HepG2 (cell line): ENCODE measurements around the gene CD163. TPM values are rescaled to one million over a fixed set of nuclear protein-coding genes. Genes with fewer than 3 reads are reported as not detected.

Source experiments
- ATAC-seq: fragments of 200-7000 bp; cut with Tn5 transposase; 3 replicates; pipeline ENCODE4 v1.9.1; 2020; ENCODE audit warnings: mild to moderate bottlenecking, moderate library complexity
- BruUV-seq: library from RNA; stranded (reverse); fragments of 400-500 nt; replicated peaks from 2 replicates; lab custom pipeline; 2021; lab: Mats Ljungman, UMichigan
- CTCF ChIA-PET: fragments of 300-600 bp; formaldehyde crosslinking; extraction: SDS; loops from one replicate; lab custom pipeline; 2021; ENCODE audit warnings: low total read pairs, inconsistent platforms, low intra/inter-chr PET ratio; lab: Yijun Ruan, JAX
- POLR2A ChIA-PET: fragments of 350-600 bp; sonication (Branson Sonifier 250); formaldehyde crosslinking; loops from one replicate; lab custom pipeline; 2020; ENCODE audit warnings: antibody characterized with exemption, inconsistent platforms; lab: Yijun Ruan, JAX
- DNase-seq: peaks from one replicate; pipeline ENCODE4 v3.0.0-alpha.2; 2015; ENCODE audit warnings: low spot score
- FAIRE-seq: peaks from 3 replicates; lab custom pipeline; 2011; peaks lifted over from hg19 to GRCh38; lab: Jason Lieb, UNC
- H2AFZ ChIP-seq: one replicate; pipeline ENCODE4 v1.6.1; 2011; ENCODE audit warnings: low read length, inconsistent platforms
- H3K27ac ChIP-seq: fragments of 300-600 bp; 3 replicates; pipeline ENCODE4 v1.8.0; 2011; ENCODE audit warnings: mixed run types, mild to moderate bottlenecking, mixed read lengths, low read length, inconsistent platforms; ENCODE audit not compliant: insufficient read depth; ENCODE audit errors: extremely low read length
- H3K27me3 ChIP-seq, 2 experiments: fragments of 200-600 bp in 1 of 2; 2 replicates in 1 of 2; 3 replicates in 1 of 2; pipeline versions ENCODE4 v1.6.0 to v1.8.0; 2011; ENCODE audit warnings: low read length in 2 of 2, mild to moderate bottlenecking in 2 of 2, moderate library complexity in 2 of 2, inconsistent platforms in 1 of 2; ENCODE audit not compliant: insufficient read depth in 2 of 2, control insufficient read depth in 1 of 2
- H3K36me3 ChIP-seq, 2 experiments: fragments of 200-600 bp in 1 of 2; replicated peaks in 1 of 2; 2 replicates in 1 of 2; 3 replicates in 1 of 2; pipeline versions ENCODE4 v1.5.1 to v1.8.0; 2011; ENCODE audit warnings: low read length in 2 of 2, inconsistent platforms in 1 of 2; ENCODE audit not compliant: insufficient read depth in 2 of 2, control insufficient read depth in 1 of 2
- H3K4me1 ChIP-seq: 2 replicates; pipeline ENCODE4 v1.5.1; 2012; ENCODE audit warnings: low read length, inconsistent platforms; ENCODE audit not compliant: insufficient read depth
- H3K4me2 ChIP-seq: 2 replicates; pipeline ENCODE4 v1.6.0; 2011; ENCODE audit warnings: low read depth, low read length, inconsistent platforms
- H3K4me3 ChIP-seq, 3 experiments: fragments of 200-600 bp in 1 of 3; sonication (generic), shearing (Covaris generic) in 1 of 3; replicated peaks in 1 of 3; 2 replicates each; pipeline ENCODE4 v1.5.1; 2011 to 2016; ENCODE audit warnings: low read length in 3 of 3, inconsistent platforms in 2 of 3, low read depth in 2 of 3, mild to moderate bottlenecking in 2 of 3, control low read depth in 1 of 3, mixed read lengths in 1 of 3; ENCODE audit not compliant: insufficient read depth in 1 of 3
- H3K79me2 ChIP-seq: one replicate; pipeline ENCODE4 v1.6.1; 2011; ENCODE audit warnings: low read length, inconsistent platforms; ENCODE audit not compliant: insufficient read depth
- H3K9ac ChIP-seq: 2 replicates; pipeline ENCODE4 v1.6.0; 2011; ENCODE audit warnings: mild to moderate bottlenecking, low read depth, low read length, inconsistent platforms; ENCODE audit not compliant: insufficient read depth
- H3K9me3 ChIP-seq: 2 replicates; pipeline ENCODE4 v1.5.1; 2012; ENCODE audit warnings: mild to moderate bottlenecking, low read length
- H4K20me1 ChIP-seq: 2 replicates; pipeline ENCODE4 v1.6.0; 2011; ENCODE audit warnings: inconsistent platforms, mild to moderate bottlenecking, low read length, moderate library complexity; ENCODE audit not compliant: insufficient read depth
- ATAD3A ChIP-seq: sonication (generic); formaldehyde crosslinking; IDR thresholded peaks from 2 replicates; pipeline ENCODE4 v1.4.0; 2020; ENCODE audit warnings: missing genetic modification reagents
- CC2D1A ChIP-seq: sonication (generic); formaldehyde crosslinking; IDR thresholded peaks from 2 replicates; pipeline ENCODE4 v1.8.1; 2023; ENCODE audit warnings: mild to moderate bottlenecking, missing genetic modification reagents
- HDAC6 ChIP-seq: fragments of 200-600 bp; sonication (generic); IDR thresholded peaks from 2 replicates; pipeline ENCODE4 v1.7.0; 2017; ENCODE audit warnings: mild to moderate bottlenecking, antibody characterized with exemption, low read length, low read depth
- MED1 ChIP-seq: sonication (generic); formaldehyde crosslinking; IDR thresholded peaks from 2 replicates; pipeline ENCODE4 v1.4.0; 2020; ENCODE audit warnings: missing genetic modification reagents
- MEF2D ChIP-seq: sonication (generic); formaldehyde crosslinking; IDR thresholded peaks from 2 replicates; pipeline ENCODE4 v1.5.1; 2020; ENCODE audit warnings: mild to moderate bottlenecking, missing genetic modification reagents
- MZF1 ChIP-seq: sonication (generic); formaldehyde crosslinking; IDR thresholded peaks from 2 replicates; pipeline ENCODE4 v1.8.1; 2023; ENCODE audit warnings: mild to moderate bottlenecking, missing genetic modification reagents, borderline replicate concordance
- RAD21 ChIP-seq: fragments of 450-650 bp; formaldehyde crosslinking; IDR thresholded peaks from 2 replicates; pipeline ENCODE4 v1.5.0; 2020; ENCODE audit warnings: mild to moderate bottlenecking
- RARG ChIP-seq: sonication (generic); formaldehyde crosslinking; IDR thresholded peaks from 2 replicates; pipeline ENCODE4 v1.4.0; 2020; ENCODE audit warnings: low read depth, mild to moderate bottlenecking, missing genetic modification reagents
- RXRA ChIP-seq: sonication (generic); formaldehyde crosslinking; IDR thresholded peaks from 2 replicates; pipeline ENCODE4 v1.5.1; 2020; ENCODE audit warnings: missing genetic modification reagents
- XBP1 ChIP-seq: sonication (generic); formaldehyde crosslinking; IDR thresholded peaks from 2 replicates; pipeline ENCODE4 v1.5.0; 2020; ENCODE audit warnings: missing genetic modification reagents
- ZNF3 ChIP-seq: IDR thresholded peaks from 2 replicates; pipeline ENCODE4 v1.7.0; 2017; ENCODE audit warnings: inconsistent platforms
- WGBS: methylation state at CpG from one replicate; pipeline ENCODE4 v1.1.6; 2017; ENCODE audit warnings: low lambda C conversion rate; 5-methylcytosine and 5-hydroxymethylcytosine counted together
- in situ Hi-C: cut with HindIII; loops from 2 replicates; pipeline ENCODE4 v1.10.0; 2017; ENCODE audit warnings: low pct_unique_long_range_greater_than_20kb; ENCODE audit not compliant: extremely low pct_ligation_motif_present
- intact Hi-C: fragments of 100-400 bp; cut with micrococcal nuclease; formaldehyde crosslinking; loops from one replicate; pipeline ENCODE4 v1.10.0; 2022; ENCODE audit not compliant: unreplicated experiment
- polyA plus RNA-seq, 8 experiments: library from polyadenylated mRNA; depleted of rRNA in 3 of 8; stranded (reverse) in 7 of 8; unstranded in 1 of 8; fragments of >200 nt; fragmentation: Illumina TruSeq in 4 of 8; extraction: Trizol in 4 of 8; gene quantifications; 2 replicates each; pipeline versions ENCODE4 v1.2.1 to v1.2.3, GENCODE V29; 2011 to 2016; ENCODE audit warnings: low read depth in 4 of 8, missing spikeins in 1 of 8, mixed read lengths in 1 of 8; ENCODE audit not compliant: insufficient read depth in 1 of 8
- total RNA-seq, 5 experiments: library from RNA; depleted of rRNA; stranded (reverse); fragments of >200 nt; fragmentation: Illumina TruSeq; extraction: Trizol; gene quantifications; 2 replicates each; pipeline ENCODE4 v1.2.3, GENCODE V29; 2016; ENCODE audit warnings: low read depth in 1 of 5
- TF ChIP-seq, protein P1 (sequence below): sonication (generic); formaldehyde crosslinking; IDR thresholded peaks from 2 replicates; pipeline ENCODE4 v1.5.1; 2020; ENCODE audit warnings: missing genetic modification reagents, mild to moderate bottlenecking, borderline replicate concordance
- TF ChIP-seq, protein P2 (sequence below): sonication (generic); formaldehyde crosslinking; IDR thresholded peaks from 2 replicates; pipeline ENCODE4 v1.5.0; 2020; ENCODE audit warnings: mild to moderate bottlenecking, missing genetic modification reagents
- TF ChIP-seq, protein P3 (sequence below): sonication (generic); formaldehyde crosslinking; IDR thresholded peaks from 2 replicates; pipeline ENCODE4 v1.8.1; 2023; ENCODE audit warnings: mild to moderate bottlenecking, moderate library complexity, missing genetic modification reagents

The CD163 gene
- total and polyA plus RNA-seq, 2 of the 13 experiments (the other 11 are each of a cell fraction or from before 2014, with no cell fraction given) = not detected

GRCh38 chr12:7459973-7460372 is 43.6 kb downstream of the CD163 start:
- intact Hi-C loops = loop anchor here (1.0 to 5.0 kb wide), 3 partner anchors 85 to 241 kb away; no protein-coding TSS in a partner anchor
- 6% methylated on average over 3 of the region's 3 CpGs for WGBS
- no peak for TF ChIP-seq RXRA (CRISPR knock-in tag)
- no peak for TF ChIP-seq ATAD3A (CRISPR knock-in tag)
- no peak for TF ChIP-seq CC2D1A
- TF ChIP-seq HDAC6 = no peak
- TF ChIP-seq, protein P1, sequence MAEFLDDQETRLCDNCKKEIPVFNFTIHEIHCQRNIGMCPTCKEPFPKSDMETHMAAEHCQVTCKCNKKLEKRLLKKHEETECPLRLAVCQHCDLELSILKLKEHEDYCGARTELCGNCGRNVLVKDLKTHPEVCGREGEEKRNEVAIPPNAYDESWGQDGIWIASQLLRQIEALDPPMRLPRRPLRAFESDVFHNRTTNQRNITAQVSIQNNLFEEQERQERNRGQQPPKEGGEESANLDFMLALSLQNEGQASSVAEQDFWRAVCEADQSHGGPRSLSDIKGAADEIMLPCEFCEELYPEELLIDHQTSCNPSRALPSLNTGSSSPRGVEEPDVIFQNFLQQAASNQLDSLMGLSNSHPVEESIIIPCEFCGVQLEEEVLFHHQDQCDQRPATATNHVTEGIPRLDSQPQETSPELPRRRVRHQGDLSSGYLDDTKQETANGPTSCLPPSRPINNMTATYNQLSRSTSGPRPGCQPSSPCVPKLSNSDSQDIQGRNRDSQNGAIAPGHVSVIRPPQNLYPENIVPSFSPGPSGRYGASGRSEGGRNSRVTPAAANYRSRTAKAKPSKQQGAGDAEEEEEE (CRISPR knock-in tag) = no peak
- TF ChIP-seq, protein P2, sequence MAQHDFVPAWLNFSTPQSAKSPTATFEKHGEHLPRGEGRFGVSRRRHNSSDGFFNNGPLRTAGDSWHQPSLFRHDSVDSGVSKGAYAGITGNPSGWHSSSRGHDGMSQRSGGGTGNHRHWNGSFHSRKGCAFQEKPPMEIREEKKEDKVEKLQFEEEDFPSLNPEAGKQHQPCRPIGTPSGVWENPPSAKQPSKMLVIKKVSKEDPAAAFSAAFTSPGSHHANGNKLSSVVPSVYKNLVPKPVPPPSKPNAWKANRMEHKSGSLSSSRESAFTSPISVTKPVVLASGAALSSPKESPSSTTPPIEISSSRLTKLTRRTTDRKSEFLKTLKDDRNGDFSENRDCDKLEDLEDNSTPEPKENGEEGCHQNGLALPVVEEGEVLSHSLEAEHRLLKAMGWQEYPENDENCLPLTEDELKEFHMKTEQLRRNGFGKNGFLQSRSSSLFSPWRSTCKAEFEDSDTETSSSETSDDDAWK (CRISPR knock-in tag) = no peak
- TF ChIP-seq ZNF3 (CRISPR knock-in tag) = no peak
- no peak for TF ChIP-seq MZF1
- TF ChIP-seq MED1 = no peak
- no peak for TF ChIP-seq MEF2D
- no peak for TF ChIP-seq RAD21 (CRISPR knock-in tag)
- TF ChIP-seq, protein P3, sequence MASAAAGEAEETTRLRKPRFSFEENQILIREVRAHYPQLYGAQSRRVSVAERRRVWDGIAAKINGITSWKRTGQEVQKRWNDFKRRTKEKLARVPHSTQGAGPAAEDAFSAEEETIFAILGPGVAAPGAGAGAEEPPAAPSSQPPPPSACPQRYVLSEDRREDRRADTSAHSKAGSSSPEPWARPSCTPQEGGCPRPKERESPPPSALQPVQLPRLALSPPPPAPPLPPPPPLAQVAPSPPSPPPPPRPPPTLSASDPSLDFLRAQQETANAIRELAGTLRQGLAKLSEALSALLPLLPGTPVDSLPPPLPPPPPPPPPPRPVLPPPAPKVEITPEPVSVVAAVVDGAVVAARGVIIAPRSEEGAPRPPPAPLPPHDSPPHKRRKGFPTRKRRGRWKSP (CRISPR knock-in tag) = no peak
- TF ChIP-seq RARG (CRISPR knock-in tag) = no peak
- no peak for TF ChIP-seq XBP1 (CRISPR knock-in tag)

More at GRCh38 chr12:7459973-7460372, 43.6 kb downstream of the CD163 start:
- H3K4me2 ChIP-seq = no peak overlapping the region
- DNase-seq = no peak
- H4K20me1 ChIP-seq = no peaks in the 10 kb centered on the region
- no peak overlapping the region for H3K4me3 ChIP-seq
- H3K79me2 ChIP-seq = no peaks in the 10 kb centered on the region
- no peak overlapping the region for H3K27ac ChIP-seq
- H3K4me1 ChIP-seq = no peaks in the 10 kb centered on the region
- H3K9ac ChIP-seq = no peak overlapping the region
- no peak overlapping the region for H2AFZ ChIP-seq
- POLR2A ChIA-PET = no interaction called here
- no peaks in the 10 kb centered on the region for H3K36me3 ChIP-seq
- H3K9me3 ChIP-seq = no peaks in the 10 kb centered on the region
- no peaks in the 10 kb centered on the region for H3K27me3 ChIP-seq
- CTCF ChIA-PET = interaction anchor here (1.0 to 2.4 kb wide), 4 partner anchors 85 to 241 kb away, joined by 3 to 49 read pairs (median 6); no protein-coding TSS in a partner anchor
- FAIRE-seq = no peak
- in situ Hi-C loops = loop anchor here (5.0 kb wide), 1 partner anchor 88 kb away; no protein-coding TSS in a partner anchor
- ATAC-seq = peak; percentile 26; the same call in 1 of the 3 replicates
- BruUV-seq = no TSS peak
